HL-60/S4 (cell line): ENCODE data around the gene ZNF138.
"Not testable (repeated sequence)": the region's sequence is repeated elsewhere in the genome, so short reads cannot be mapped to it uniquely, and the experiment has no call there.

ENCODE experiments used
- in situ Hi-C: fragments of 300-500 bp; cut with MboI; formaldehyde crosslinking; loops from 2 replicates; pipeline ENCODE4 v1.14.3; 2022; ENCODE audit warnings: low sequenced_read_pairs

The ZNF138 gene

DNA sequence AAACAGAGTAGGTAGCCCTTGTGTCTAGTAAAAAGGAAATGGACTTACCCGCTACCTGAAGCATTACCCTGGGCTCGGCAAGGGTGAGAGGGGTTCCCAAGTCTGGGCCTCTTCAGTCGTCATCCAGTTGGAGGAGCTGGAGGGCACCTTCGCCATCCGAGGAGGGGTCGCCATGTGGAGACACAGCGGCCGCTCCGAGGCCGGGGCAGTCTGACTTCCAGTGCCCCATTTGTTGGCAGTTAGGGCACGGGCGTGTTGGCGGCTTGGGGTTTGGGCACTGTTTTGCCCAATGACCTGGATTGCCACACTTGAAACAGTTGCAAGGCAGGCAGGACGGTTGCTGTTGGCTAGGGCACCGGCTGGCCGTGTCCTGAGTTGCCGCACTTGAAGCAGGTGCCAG is 43.8 kb downstream of the ZNF138 start:
- in situ Hi-C loops = not testable (repeated sequence)

DNA sequence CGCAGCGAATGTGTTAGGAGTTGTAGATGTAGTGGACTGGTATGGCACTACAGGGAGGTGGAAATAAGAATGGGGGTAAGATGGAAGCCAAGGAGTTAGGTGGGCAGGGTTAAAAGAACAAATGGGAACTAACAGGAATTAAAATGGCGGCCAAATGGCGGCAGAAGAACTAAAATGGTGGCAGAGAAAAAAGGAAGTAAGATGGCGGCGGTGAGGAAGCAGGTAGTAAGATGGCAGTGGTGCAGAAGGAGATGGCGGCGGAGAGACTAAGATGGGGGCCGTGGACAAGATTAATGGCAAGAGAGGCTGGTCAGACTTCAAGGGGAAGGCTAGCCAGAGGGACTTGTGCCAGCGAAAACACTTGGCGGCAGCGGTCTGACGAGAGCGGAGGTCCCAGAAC is 44.5 kb downstream of the ZNF138 start:
- in situ Hi-C loops = no loop called here

DNA sequence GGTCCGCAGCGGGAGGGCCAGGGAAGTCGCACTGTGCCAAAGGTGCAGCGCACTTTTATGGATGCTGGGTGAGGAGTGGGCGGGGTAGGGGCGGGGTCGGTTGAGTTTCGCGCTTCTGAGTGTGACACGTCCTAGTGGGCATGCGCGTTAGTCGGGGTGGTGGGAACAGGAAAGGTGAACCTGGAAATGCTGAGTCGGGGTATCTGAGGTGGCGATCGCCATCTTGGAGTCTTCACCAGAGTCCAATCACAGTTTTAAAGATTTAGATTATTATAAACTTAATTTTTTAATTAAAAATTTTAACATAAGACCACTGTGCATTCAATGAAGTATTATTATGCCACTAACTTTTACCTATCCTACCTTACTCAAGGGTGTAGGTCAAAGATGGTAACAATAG is 45.7 kb downstream of the ZNF138 start:
- in situ Hi-C loops = no loop called here

DNA sequence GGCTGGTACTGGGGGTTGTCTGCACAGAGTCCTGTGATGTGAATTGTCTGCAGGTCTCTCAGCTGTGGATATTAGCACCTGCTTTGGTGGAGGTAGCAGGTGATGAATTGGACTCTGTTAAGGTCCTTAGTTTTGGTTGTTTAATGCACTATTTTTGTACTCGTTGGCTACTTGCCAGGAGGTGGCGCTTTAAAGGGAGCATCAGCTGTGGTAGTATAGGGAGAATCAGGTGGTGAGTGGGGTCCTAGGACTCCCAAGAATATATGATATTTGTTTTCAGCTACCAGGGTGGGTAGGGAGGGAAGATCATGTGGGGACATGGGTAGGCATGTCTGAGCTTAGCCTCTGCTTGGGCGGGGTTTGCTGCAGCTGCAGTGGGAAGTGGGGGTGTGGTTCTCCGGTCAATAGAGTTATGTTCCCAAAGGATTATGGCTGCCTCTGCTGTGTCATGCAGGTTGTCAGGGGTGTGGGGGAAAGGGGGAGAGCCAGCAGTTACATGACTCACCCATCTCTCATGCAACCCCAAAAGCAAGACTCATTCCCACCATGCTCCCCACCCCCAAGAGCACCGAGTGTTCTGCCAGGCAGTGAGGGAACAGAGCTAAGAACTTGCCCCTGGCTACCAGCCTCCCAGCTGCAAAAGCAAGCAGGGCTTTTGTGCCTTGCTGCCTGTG is 55.2 kb downstream of the ZNF138 start:
- in situ Hi-C loops = no loop called here

DNA sequence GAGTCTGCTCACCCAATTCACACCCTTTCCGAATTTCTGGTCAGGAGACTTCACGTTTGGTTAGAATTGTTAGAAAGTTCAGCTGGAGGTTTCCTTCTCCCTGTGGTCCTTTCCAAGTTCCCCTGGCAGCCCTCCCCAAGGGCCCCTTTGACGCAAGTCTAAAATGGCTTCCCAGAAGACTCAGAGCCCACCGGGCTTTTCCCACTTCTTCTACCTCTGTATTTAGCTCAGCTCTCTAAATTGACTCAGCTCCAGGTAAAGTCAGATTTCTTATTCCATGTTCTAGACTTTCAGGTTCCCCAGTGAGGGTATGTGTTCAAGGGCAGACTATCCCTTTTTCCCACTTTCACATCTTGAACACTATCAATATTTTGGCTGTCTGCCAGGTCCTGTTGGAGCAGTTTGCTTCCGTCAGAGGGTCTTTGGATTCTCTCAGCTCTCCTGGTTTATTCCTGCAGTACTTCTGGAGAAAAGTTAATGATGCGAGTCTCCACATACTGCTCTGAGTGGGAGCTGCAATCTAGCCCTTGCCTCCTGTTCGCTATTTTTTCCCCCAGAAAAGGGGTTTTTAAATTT is 55.8 kb downstream of the ZNF138 start:
- in situ Hi-C loops = no loop called here

DNA sequence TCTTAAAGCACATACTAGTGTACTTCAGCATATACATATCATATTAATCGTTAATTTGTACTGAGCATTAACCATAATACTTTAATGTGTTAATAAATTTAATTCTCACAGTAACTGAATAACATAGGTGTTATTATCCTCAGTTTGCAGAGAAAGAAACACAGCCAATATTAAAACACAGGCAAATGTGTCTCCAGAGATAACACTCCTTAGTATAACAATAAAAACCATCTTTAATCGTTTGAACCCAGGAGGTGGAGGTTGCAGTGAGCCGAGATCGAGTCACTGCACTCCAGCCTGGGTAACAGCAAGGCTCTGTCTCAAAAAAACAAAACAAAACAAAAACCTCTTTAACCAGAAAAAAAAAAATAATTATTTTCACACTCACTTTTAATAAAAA is 59.5 kb downstream of the ZNF138 start:
- in situ Hi-C loops = no loop called here

DNA sequence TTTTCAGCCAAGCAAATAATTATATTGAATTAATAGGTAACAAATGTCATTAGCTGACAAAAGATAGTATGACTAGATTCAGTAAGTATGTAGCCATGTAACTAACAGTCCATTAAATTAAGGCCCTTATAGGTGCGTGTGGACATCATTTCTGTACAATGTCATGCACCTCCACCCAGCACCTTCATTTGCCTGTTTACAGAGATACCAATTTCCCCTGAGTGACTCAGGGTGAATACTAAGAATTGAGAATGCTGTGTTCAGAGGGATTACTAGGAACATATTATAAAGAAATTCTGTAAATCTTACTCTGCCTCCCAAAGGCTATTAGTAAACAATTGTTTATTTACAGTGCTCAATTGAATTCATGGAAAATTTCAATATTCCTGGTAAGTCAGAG is 60.7 kb downstream of the ZNF138 start:
- in situ Hi-C loops = no loop called here

DNA sequence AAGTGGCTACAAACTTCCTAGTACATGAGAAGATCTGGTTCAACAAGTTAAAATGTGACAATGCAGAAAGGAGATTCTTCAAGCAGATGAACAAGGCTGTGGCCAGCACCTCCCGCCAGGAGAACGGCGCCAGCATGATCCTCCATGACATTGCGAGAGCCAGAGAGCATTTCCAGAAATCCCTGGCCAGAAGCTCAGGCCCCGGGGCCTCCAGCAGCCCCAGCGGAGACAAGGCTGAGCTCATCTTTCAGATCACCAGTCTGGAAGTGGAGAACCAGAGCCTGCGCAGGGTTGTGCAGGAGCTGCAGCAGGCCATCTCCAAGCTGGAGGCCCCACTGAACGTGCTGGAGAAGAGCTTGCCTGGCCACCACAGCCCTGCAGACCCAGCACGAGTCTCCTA is 68.8 kb downstream of the ZNF138 start:
- in situ Hi-C loops = no loop called here

DNA sequence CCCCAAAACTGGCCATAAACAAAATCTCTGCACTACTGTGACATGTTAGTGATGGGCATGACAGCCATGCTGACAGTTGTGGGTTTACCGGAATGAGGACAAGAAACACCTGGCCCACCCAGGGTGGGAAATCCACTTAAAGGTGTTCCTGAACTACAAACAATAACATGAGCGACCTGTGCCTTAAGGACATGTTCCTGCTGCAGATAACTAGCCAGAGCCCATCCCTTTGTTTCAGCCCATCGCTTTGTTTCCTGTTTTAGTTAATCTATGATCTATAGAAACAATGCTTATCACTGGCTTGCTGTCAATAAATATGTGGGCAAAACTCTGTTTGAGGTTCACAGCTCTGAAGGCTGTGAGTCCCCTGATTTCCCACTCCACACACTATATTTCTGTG is 69.3 kb downstream of the ZNF138 start:
- in situ Hi-C loops = not testable (repeated sequence)

DNA sequence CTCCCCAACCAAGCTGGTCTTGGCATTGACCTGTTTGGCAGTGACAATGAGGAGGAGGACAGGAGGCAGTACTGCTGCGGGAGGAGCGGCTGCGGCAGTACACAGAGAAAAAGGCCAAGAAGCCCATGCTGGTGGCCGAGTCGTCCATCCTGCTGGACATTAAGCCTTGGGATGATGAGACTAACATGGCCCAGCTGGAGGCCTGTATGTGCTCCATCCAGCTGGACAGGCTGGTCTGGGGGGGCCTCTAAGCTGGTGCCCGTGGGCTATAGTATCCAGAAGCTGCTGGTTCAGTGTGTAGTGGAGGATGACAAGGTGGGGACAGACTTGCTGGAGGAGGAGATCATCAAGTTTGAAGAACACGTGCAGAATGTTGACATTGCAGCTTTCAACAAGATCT is 69.7 kb downstream of the ZNF138 start:
- in situ Hi-C loops = no loop called here

DNA sequence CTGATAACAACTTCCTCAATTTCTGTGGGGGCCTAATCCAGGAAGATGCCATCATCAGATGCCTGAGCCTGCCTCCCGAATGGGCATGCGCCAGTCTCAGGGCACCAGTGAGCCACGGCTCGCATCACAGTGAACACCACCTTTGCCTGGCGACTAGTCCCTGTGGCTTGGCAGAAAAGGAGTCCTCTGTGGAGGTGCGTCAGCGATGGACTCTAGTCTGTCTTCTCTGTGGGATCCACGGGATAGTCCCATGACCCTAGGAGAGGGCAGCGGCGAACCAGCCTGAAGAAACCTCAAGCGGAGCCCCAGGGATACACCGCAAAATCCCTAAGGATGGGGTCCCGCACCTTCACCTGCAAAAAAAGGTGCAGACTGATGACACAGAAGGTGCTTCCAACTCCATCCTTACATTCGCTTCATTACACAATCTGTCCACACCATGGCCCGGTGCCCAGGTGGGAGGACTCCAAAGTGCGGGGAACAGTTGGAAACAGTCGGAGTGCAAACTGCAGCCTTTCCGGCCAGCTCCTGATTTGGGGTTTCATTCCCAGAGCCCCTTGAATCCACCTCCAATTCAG is 73.7 kb downstream of the ZNF138 start:
- in situ Hi-C loops = no loop called here

DNA sequence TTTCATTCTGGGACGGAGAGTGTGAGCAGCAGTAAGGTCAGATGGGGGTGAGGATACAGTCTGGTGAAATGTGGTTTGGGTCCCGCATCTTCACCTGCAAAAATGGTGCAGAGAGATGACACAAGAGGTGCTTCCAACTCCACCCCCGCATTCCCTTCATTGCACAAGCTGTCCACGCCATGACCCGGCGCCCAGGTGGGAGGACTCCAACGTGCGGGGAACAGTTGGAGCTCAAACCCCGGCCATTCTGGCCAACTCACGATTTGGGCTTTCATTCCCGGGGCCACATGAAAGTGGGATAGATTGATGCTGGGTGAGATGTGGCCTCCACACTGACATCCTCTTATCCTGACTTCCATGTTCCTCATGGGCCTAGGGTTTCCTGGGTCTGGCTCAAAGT is 74.3 kb downstream of the ZNF138 start:
- in situ Hi-C loops = no loop called here

DNA sequence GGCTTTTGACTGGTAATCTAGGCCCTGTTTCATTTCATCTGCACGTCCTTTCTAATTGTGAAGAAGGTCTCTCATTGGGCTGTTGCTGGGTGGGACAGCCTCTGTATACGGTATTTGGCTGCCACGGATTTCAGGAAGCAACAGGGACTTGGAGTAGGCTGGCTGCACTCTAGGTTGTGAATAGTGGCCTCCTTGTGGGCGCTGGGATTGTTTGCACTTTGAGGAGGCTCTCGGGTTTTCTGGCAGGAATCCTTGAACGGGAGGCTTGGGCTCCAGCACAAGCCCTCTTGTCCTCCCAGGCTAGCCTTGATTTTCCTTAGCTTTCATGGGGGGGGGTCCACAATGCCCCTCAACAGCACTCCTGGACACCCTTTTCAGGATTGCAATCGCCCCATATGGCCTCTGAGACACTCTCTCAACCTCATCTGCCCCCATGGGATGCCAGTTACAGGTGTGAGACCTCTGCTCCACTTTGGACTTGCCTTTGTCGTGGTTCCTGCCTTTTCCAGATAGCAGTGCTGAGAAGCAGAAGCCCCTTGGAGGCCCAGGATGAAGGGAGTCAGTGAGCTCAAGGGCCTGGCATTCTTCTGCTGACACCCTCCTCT is 75.0 kb downstream of the ZNF138 start:
- in situ Hi-C loops = no loop called here

DNA sequence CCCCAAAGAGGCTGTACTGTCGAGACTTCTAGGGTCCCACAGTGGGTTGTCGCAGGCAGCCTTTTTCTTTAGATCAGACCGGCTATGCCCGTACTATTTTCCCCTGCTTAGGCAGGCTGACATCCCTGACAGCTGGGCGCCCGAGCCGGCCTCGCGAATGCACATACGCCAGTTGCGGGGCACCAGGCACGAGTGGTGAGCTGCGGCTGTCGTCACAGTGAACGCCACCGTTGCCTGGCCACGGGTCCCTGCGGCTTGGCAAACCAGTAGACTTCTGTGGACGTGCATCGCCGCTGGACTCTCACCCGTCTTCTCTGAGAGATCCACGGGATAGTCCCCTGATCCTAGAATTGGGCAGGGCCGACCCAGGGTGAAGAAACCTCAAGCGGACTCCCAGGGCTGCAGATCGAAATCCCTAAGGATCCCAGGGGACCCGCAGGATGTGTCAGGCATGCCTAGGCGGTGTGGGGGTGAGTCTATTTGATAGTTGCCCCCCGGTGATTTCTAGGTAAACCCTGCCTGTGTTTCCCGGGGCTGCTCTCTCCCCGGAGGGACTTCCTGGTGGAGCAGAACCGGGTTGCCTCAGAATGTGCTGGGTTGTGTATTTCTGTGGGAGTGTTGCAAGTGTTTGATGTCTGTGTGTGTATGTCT is 75.8 kb downstream of the ZNF138 start:
- in situ Hi-C loops = no loop called here

DNA sequence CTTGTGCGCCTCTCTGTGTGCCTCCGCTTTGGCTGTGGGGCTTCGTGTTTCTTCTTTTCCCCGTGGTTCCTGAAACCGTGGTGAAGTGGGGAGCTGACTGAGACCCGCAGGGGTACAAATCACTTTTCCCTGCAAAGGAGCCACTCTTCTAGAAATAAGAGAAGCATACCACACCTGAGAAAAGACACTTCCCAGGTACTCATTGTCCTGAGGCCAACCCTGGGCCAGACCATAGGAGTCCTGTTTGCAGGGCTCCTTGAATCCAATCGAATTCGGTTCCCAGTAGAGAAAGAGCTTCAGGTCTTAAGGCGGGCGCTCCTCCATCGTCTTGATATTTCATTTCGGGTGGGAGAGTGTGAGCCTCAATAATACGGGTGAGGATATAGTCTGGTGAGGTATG is 76.4 kb downstream of the ZNF138 start:
- in situ Hi-C loops = no loop called here

DNA sequence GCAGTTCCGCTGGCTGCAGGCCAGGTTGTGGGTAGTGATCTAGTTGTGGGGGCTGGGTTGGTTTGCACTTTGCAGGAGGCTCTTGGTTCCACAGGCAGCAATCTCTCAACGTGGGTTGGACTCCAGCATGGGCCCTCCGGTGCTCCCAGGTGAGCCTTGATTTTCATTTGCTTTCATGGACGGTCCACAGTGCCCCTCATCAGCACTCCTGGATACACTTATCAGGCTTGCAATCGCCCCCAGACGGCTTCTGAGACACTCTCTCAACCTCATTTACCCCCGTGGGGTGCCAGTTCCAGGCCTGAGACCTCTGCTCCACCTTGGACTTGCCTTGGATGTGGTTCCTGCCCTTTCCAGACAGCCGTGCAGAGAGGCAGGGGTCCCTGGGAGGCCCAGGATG is 77.5 kb downstream of the ZNF138 start:
- in situ Hi-C loops = no loop called here

DNA sequence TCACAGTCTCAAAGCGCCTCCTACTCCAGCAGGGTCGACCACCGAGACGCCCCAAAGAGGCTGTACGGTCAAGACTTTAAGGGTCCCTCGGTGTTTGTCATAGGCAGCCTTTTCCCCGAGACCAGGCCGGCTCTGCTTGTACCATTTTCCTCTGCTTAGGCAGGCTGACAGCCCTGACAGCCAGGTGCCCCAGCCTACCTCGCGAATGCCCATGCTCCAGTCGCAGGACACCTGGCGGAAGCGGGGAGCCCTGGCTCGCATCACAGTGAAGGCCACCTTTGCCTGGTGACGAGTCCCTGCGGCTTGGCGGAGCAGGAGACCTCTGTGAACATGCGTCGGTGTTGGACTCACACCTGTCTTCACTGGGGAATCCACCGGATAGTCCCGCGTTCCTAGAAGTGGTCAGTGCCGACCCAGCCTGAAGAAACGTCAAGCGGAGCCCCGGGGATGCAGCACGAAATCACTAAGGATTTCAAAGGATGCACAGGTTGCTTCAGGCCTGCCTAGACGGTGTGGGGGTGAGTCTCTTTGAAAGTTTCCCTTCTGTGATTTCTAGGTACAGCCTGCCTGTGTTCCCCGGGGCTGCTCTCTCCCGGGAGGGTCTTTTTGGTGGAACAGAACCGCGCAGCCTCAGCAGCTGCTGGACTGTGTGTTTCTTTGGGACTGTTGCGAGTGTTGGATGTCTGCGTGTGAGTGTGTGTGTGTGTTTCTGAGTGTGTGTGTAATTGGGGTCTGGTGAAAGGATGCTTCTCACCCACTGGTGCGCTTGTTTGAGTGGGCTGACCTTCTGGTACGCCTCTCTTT is 78.3 kb downstream of the ZNF138 start:
- in situ Hi-C loops = no loop called here

DNA sequence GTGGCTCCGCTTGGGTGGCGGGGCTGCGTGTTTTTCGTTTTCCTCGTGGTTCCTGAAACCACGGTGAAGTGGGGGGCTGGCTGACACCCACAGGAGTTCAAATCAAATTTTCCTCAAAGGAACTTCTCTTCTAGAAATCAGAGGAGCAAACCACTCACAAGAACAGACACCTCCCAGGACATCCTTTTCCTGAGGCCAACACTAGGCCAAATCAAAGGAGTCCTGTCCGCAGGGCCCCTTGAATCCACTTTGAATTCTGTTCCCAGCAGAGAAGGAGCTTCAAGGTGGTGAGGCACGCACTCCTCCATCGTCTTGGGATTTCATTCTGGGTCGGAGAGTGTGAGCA is 78.9 kb downstream of the ZNF138 start:
- in situ Hi-C loops = no loop called here

DNA sequence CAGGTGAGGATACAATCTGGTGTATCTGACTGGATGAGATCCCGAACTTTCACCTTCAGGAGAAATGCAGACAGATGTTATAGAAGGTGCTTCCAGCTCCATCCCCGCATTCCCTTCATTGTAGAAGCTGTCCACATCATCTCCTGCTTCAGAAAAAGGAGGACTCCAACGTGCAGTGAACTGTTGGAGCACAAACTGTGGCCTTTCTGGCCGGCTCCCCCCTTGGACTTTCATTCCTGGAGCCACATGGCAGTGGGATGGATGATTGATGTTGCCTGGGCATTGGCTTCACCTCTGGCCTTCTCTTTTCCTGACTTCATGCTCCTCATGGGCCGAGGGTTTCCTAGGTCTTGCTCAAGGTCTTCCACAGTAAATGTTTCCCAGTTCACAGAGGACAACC is 79.3 kb downstream of the ZNF138 start:
- in situ Hi-C loops = no loop called here

DNA sequence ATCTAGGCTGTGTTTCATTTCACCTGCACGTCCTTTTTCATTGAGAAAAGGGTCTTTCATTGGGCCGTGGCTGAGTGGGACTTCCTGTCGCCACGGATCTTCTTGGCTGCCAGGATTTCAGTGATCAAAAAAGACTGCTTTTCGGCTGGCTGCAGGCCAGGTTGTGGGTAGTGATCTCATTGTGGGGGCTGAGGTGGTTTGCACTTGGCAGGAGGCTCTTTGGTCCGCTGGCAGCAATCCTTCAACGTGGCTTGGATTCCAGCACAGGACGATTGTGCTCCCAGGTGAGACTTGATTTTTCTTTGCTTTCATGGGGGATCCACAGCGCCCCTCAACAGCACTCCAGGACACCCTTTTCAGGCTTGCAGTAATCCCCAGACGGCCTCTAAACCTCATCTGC is 79.9 kb downstream of the ZNF138 start:
- in situ Hi-C loops = no loop called here

DNA sequence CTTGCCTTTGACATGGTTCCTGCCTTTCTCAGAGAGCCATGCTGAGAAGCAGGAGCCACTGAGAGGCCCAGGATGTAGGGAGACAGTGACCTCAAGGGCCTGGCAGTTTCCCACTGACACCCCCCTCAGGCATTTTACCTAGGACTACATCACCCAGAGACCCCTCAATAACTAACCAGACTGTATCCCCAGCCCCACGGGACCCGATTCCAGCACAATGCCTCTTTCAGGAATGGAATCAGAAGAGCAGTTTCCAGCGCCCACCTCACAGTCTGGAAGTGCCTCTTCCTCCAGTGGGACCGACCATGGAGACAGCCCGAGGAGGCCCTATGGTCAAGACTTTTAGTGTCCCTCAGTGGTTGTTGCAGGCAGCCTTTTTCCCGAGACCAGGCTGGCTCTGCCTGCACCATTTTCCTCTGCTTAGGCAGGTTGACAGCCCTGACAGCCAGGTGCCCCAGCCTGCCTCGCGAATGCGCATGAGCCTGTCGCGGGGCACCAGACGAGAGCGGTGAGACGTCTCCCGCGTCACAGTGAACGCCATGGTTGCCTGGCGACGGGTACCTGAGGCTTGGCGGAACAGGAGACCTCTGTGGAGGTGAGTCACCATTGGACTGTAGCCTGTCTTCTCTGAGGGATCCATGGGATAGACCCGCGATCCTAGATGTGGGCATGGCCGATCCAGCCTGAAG is 80.5 kb downstream of the ZNF138 start:
- in situ Hi-C loops = no loop called here
